GM12801 (cell line): ENCODE results near the gene COMMD9.

Experiments used
- CTCF ChIP-seq: IDR thresholded peaks from one replicate; pipeline ENCODE4 v1.5.1; 2011; ENCODE audit warnings: control low read depth; ENCODE audit not compliant: insufficient read length; ENCODE audit errors: extremely low read depth

Gene COMMD9

GRCh38 chr11:36271794-36272407, 17.3 kb downstream of the COMMD9 start:
- TF ChIP-seq CTCF: no peak

GRCh38 chr11:36270701-36271100, 18.5 kb downstream of the COMMD9 start:
- no peak for TF ChIP-seq CTCF

- no peak for TF ChIP-seq CTCF
Observed at GRCh38 chr11:36268337-36268985, 20.8 kb downstream of the COMMD9 start.

- TF ChIP-seq CTCF: no peak
Observed at GRCh38 chr11:36266767-36267166, 22.5 kb downstream of the COMMD9 start.

- no peak for TF ChIP-seq CTCF
Observed at GRCh38 chr11:36265793-36266628, 23.2 kb downstream of the COMMD9 start.

GRCh38 chr11:36264973-36265344, 24.3 kb downstream of the COMMD9 start:
- no peak for TF ChIP-seq CTCF

- no peak for TF ChIP-seq CTCF
Observed at GRCh38 chr11:36264011-36264972, 24.9 kb downstream of the COMMD9 start.
